Thyroid gland (tissue), 4 donors: ENCODE data around the gene RNF44.

ENCODE experiments used
- POLR2A ChIP-seq, 2 donors: fragments of 450-650 bp; IDR thresholded peaks; one replicate each; pipeline ENCODE4 v1.6.1; 2017; ENCODE audit warnings: antibody characterized with exemption in 2 of 2, mild to moderate bottlenecking in 2 of 2, moderate library complexity in 1 of 2
- TF ChIP-seq, protein P1 (sequence below), 6 experiments: fragments of 200-600 bp in 3 of 6; fragments of 450-650 bp in 3 of 6; sonication (generic) in 3 of 6; IDR thresholded peaks; one replicate each; pipeline ENCODE4 v1.5.1; 2016 to 2019; ENCODE audit warnings: antibody characterized with exemption in 6 of 6, mild to moderate bottlenecking in 2 of 6, inconsistent platforms in 1 of 6, moderate library complexity in 1 of 6

DNA sequence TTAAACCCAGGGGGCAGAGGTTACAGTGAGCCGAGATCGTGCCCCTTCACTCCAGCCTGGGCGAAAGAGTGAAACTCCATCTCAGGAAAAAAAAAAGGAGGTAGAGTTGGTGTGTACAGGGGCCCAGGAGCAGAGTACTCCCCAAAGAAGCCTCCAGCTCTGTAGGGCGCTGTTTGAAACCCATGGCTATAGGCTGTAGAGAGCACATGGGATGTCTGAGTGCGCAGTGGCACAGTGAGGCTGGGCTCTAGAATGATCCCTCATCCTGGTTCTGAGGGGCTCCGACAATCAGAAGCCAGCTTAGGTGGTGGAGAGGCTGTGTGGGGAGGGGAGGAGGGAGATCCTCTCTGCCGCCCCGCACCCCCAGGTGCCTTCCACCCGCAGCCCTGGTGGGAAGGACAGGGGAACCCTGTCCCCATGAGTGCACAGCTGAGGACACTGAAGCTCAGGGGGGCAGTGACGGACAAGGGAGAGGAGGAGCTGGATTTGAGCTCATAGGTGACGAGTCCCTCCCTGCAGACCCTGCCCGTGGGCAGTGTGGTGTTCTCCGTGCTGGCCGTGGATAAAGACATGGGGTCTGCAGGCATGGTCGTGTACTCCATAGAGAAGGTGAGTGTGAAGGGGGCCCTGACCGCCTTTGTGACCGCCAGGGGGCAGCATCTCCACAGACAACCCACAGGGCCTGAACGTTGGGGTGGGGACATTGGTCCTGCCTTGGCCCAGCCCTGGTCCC is 36.5 kb upstream of the RNF44 start:
- TF ChIP-seq, protein P1, sequence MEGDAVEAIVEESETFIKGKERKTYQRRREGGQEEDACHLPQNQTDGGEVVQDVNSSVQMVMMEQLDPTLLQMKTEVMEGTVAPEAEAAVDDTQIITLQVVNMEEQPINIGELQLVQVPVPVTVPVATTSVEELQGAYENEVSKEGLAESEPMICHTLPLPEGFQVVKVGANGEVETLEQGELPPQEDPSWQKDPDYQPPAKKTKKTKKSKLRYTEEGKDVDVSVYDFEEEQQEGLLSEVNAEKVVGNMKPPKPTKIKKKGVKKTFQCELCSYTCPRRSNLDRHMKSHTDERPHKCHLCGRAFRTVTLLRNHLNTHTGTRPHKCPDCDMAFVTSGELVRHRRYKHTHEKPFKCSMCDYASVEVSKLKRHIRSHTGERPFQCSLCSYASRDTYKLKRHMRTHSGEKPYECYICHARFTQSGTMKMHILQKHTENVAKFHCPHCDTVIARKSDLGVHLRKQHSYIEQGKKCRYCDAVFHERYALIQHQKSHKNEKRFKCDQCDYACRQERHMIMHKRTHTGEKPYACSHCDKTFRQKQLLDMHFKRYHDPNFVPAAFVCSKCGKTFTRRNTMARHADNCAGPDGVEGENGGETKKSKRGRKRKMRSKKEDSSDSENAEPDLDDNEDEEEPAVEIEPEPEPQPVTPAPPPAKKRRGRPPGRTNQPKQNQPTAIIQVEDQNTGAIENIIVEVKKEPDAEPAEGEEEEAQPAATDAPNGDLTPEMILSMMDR (IDR thresholded peaks at IDR 0.05): peak; percentile 35 to 87 (median 58)
- no peak for TF ChIP-seq POLR2A (IDR thresholded peaks at IDR 0.05)
